NCI-H510A treated with DMSO at 0.1 percent for 48 hours (cell line): ENCODE results near the gene DMD.
A peak's percentile ranks its signal among the peaks of the same experiment; 100 is the strongest.
"Not testable (repeated sequence)": the region's sequence is repeated elsewhere in the genome, so short reads cannot be mapped to it uniquely, and the experiment has no call there.

Experiments
- DNase-seq: peaks from one replicate; lab custom pipeline; 2025; lab: John Stamatoyannopoulos, UW

The DMD gene

DNA sequence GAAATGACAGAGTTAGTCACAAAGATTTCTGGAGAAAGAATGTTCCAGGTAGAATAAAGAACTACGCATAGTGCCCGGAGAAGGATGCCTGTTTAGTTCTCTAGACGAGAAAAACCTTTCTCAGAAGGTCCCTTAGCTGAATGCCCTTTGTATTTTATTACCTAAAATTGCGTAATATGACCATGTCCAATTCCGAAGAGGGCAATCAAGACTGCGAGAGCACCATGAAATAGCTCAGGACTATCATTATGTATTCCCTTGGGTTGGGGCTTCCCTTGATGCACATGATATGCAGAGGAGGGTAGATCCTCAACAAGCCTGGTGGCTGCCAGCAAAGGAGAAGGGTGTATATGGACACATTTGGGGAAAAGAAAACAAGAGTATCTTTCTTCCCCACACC is 1781.4 kb downstream of the DMD start:
- DNase-seq, result no peak

DNA sequence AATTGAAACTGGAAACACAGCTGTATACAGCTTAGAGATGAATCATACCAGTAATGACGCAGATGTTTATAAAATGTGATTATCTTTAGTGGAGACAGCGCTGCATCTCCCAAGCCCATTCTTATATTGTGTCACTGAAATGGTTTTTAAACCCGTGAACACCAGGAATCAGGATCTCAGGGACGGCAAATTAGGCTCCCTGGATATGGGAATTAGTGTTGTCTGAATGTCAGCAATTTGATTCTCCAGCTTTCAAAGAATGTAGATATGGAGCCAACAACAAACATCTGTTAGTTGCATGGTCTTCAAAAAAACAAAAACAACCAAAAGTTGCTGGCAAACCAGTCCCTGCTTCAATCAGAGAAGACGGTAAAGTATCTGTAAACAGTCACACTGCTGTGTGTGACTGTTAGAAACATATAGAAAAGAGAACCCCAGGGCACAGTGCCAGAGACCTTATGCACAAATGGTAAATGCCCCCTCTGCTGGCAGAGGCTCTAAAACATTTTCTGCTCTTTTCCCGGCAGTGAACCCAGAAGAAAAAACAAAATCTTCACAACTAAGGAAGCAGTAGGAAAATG is 1787.7 kb downstream of the DMD start:
- DNase-seq, result peak; percentile 25

DNA sequence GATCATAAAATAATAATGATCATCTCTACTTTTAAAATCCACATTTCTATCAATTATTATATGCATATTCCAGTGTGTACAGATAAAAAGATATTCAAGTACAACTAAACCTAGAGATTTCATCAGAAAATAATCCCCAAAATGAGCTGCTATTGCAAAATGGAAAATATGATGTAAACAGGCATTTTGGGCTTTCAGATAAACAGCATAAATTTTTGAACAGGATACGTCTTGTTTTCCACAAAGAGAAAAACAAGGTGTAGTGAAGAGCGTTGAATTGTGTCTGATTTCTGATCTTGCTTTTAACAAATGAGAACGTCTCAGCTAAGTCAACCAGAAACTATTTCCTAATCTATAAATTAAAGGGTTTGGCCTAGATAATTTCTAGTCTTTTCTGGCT is 1789.9 kb downstream of the DMD start:
- DNase-seq, result no peak

DNA sequence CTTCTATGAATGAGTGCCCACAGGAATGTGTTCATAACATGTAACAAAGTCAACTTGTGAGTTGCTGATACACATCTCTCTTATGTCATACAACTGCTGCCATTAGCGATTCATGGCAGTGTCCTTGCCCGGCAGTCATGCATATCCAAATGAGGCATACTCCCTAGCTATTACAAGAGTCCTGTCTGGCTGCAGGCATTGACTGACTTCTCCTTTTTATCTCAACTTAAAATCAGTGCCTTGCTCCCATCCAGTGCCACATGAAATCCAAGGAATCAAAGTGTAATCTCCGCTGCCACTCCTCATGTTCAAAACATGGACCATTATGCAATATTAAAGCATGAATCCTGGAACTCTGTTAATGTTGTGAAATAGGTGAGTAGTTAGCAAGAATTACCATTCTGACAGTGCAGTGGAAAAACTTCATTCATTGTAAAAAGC is 1790.6 kb downstream of the DMD start:
- DNase-seq, result no peak

DNA sequence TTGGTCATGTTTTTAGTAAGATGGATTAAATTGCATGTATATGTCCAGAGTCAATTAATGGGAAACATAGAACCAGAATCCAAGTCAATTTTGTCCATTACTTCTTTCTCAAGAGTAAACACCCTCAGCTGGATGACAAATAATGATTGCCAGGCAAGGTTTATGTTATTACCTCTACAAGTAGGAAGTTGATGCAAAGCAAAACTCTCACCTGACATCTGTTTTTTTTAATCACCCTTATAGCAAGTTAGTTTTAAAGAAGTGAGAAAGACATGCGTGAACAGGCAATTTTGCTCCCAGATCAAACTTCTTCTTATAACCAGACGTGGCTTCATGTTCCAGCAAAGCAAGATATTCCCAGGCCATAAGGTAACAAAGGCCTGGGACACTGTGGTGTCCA is 1791.0 kb downstream of the DMD start:
- no peak for DNase-seq

DNA sequence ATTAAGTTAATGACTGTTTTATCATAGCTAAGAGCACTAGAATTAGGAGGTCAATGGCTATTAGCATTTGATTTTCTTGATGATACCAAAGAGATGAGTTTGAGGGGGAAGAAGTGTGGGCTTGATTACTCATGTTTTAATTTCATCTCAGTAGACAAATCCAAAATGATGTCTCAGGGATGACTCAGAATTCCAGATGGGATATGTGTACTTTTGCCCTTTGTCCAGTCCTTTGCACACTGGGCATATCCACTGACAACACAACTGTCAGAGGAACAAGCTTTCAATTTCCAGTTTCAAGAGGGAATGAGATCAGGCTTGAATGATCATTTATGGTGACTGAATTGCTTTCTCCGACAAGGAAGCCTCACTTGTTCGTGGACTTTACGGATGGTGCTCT is 1814.2 kb downstream of the DMD start:
- DNase-seq, result no peak

DNA sequence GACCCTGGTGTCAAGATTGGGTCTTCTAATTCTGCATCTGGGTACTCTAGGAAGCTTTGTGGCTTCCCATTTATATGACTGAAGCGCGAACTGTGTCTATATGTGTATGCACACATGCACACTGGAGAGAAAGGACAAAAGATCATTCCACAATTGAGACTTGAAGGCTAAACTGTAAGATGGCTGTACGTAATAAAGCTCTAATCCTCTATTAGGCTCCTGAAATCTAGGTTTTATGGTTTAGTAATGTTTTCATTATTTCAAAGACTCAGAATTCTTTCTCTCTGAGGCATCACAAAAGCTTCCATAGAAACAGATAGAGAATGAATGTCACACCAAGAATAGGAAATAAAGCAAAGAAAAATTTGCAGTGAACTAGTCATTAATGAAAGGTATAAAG is 1818.8 kb downstream of the DMD start:
- DNase-seq, result no peak

DNA sequence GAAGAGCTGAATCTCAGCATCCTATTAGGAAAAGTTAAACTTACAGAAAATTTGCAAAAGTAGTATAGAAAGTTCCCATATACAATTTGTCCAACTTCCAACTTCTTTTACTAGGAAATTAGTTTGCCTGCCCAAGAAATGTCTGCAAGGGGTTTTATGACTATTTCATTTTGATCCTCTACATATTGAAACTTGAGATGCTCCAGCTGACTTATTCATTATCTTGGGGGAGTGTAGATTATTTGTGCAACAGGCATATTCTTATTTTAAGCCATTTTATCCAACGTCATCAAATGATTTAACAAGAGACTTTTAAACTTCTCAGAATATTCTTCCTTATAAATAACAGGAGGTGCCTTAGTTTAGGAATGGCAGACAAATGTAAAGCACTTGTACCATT is 1822.4 kb downstream of the DMD start:
- DNase-seq, result no peak

DNA sequence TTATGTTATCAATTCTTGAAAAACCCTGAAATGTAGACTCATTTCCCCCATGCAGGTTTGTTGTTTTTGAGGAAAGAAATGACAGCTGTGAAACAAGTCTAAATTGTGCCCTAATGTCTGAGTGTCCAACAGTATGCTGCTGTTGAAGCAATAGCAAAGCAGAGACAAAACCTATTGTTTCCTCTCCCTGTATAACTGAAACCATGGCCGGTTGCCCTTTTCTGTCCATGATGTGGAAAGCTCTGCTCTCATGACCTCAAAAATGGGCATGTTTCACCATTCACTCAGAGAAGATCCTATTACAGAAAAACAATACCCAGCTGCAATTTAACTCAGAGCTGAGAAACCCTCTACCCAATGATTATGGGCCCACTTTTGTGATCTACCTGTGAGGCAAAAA is 1826.9 kb downstream of the DMD start:
- DNase-seq, result no peak

DNA sequence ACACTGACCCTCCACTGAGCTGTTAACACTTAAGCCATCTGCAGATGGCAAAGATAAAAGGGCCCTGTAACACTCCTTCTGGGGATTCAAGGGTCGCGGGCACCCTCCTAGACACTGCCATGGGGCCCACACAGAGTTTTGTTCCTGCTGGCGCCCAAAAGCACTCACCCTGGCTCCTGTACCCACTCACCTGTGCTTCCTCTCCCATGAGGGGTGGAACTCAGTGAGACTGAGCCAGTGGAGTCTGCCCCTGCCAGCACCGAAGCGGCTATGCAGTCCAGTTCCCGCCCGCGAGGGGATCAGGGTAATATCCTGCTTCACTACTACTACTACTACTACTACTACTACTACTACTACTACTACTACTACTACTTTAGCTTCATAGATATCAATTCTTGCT is 1827.4 kb downstream of the DMD start:
- DNase-seq, result no peak

DNA sequence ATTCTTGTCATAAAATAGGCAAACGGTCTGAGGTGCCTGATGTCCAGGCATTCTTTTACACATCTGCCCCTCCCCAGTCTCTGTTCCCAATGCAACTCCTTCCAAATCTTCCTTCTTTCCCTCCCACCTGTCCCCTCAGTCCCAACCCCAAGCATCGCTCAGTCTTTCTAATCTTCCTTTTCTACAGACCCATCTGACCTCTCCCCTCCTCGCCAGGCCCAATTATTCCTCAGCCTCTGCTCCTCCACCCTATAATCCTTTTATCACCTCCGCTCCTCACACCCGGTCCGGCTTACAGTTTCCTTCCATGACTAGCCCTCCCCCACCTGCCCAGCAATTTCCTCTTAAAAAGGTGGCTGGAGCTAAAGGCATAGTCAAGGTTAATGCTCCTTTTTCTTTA is 1832.4 kb downstream of the DMD start:
- not testable (repeated sequence) for DNase-seq

DNA sequence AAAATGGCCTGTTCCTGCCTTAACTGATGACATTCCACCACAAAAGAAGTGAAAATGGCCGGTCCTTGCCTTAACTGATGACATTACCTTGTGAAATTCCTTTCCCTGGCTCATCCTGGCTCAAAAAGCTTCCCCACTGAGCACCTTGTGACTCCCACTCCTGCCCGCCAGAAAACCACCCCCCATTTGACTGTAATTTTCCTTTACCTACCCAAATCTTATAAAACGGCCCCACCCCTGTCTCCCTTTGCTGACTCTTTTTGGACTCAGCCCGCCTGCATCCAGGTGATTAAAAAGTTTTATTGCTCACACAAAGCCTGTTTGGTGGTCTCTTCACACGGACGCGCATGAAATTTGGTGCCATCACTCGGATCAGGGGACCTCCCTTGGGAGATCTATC is 1833.5 kb downstream of the DMD start:
- not testable (repeated sequence) for DNase-seq

DNA sequence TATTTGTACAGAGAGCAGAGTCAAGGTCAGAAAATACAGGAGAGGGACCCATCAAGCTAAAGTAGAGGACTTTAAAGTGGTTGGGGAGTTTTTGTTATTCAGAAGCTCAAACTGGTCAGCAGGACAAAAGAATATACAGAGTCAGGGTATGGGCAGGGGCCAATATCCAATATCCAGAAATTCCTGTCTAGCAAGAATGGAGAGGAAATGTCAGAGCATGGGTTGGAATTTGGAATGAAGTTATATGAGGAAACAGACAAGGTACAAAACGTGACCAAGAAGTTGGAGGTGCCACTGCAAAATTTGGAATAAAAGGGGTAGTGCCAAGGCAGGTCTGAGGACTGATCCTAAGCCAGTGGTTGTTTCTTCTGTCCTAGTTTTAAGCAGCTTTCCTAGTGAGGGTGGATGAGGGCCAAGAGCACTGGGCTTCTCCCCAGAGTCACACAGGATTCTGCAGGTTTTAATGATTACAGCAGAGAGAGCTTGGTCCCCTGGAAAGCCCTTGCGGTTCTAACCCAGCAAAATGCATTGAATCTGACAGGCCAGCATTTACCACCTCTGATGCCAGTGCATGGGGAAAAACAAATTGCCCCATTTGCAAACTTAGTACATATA is 1834.8 kb downstream of the DMD start:
- no peak for DNase-seq

DNA sequence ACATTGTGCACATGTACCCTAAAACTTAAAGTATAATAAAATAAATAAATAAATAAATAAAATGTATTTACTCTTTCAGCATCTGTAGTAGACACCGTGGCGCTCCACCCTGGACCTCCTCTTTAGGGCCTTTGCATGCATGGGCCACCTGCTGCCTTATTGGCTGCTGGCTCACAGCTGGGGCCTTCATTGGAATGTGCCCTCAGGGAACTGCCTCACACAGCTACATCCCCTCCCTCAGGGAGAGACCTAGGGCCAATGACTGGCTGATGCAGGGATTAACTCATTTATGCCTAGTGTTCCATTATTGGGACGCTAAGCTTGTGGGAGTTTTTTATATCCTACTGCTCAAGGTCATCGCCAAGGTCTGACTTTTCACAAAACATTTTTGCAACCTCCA is 1836.6 kb downstream of the DMD start:
- no peak for DNase-seq

DNA sequence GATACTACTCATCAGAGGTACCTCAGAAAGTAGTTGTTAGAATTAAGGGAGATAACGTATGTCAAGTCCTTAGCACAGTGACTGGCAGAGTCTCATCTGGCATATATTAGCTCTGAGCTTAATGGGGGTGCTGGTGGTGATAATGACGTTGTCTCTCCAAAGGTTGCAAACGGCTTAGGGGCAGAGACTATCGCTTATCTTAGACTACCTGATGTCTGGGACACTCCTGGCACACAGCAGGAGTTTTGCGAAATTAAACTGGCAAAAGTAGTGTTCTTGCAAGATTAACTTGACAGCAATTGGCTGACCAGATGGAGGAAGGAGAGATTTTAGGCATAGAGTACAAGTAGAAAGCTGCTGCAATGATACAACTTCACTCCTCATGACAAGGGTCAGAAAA is 1839.4 kb downstream of the DMD start:
- DNase-seq, result no peak

DNA sequence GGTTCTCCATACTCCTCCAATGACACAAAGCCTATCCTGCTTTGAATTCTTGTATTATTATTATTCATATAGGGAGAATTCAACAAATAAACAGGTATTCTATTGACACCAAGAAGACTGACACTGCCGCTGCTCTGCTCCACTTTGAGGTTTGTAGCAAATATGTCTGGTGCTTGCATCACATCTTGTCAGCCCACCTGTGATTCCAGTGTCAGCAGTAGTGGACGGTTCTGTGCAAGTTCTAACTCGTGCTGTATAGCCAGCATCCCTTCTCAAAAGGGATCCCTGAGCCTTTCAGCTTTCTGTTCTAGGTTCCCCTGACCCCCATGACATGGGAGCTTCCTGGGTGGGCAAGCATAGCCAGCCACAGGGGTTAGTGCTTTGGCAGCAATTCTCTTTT is 1843.5 kb downstream of the DMD start:
- DNase-seq, result no peak

DNA sequence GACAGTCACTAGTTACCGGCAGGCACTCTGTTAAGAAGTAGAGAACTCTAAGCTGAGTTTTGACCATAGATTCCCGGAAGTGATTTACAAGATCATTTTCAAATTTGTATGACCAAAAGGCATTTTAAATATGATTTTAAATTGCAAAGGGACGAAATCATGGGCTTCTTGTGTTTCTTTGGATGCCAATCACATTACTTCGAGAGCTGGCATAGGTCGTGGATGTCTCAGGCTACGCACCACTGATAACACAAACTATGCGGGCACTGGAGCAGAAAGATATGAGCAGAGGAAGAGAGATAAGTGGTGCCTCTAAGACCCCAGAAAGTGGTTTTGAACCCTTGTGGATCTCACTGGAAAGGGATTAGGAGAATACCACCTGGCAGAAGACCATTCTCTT is 1845.3 kb downstream of the DMD start:
- DNase-seq, result no peak

DNA sequence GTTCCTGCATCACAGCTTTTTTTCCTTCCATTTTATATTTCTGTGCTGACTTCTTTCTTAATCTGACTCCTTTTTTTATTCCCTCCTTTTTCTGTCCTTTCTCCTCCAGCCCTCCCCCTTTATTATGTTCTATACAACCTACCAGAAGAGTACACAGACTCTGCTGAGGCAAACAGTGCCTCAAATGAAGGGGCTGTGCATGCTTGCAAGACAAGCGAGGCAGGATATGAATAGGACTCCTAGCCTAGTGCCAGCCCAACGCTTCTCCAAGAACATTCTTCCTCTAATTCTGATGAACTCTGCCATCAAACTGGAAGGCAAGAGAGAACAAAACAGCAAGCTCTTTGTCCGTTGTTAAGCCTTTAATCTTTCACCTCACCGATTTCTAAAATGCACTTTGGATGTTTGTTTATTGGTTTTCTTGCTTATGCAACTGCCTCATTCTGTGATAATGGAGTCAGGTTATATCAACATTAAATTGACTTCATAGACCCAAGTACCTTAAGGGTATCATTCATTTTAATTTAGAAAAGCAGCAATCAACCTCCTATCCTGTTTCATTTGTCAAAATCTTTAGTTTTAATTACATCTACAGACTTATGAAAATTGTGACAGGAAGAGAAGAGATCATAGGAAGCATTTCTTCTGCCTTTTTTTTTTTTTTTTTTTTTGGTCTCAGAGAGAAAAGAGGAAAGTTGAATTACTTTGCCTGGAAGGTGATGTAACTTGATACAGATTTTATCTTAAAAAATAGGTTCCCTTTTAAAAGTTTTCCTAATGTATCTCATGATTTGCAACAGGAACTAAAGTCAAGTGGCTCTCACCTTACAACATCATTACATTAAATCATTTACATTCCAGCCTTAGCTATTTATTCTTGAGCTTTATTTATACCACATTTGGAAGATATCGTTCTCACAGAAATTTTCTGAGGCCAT is 1854.8 kb downstream of the DMD start:
- no peak for DNase-seq

DNA sequence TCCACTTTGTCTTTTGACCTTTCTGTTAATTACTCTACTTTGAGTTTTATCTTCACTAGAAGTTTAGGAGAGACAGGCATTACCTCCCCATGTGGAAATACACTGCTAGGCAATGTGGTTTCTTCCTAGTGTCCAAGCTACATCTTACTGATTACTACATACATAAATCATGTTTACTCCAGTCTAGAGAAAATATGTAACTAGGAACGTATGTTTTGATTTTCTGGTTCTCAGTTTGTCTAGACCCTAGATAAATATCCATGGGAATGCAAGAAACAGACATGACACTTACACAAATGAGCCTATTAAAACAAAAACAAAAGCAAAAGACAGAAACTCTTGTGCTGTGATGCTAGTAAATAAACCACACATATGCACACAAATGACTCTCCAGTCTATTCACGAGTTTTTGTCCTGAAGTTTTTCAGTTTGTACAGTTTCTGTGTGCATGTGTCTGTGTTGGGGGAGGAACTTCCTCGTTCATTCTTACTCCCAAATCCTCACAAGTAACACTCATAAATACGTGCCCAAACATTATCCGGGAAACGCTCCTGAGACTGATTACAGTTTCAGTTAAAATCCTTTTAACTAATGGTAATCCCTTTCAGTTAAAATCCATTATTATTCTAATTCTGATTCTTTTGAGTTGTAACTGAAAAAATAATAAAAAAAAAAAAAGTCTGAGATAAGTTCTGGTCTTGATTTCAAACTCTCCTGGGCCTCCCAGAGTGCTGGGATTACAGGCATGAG is 1856.0 kb downstream of the DMD start:
- DNase-seq, result no peak

DNA sequence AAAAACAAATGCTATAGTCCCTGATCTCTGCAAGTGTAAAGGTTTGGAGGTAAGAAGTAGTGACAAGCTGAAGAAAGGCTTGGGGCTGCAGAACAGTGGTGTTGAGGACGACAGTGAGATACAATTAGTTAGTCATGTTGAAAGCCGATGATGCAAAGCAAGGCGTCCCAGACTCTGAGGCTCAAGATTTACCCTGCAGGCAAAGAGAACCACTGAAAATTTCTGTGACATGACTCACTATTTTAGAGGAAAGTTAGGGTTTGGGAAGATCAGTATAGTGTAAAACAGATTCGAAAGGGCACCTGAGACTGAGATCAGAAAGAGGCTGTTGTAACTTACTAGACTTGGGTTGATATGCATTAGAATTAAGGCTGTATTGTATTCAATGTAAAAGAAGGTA is 1858.3 kb downstream of the DMD start:
- no peak for DNase-seq

DNA sequence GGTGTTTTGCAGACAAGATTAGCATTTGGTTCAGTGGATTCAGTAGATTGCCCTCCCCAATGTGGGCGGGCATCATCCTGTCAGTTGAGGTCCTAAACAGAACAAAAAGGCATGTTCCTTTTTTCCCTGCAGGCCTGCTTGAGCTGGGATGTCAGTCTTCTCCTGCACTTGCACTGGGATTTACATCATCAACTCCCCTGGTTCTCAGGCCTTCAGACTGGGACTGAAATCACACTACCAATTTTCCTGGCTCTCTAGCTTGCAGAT is 1860.6 kb downstream of the DMD start:
- DNase-seq, result no peak

DNA sequence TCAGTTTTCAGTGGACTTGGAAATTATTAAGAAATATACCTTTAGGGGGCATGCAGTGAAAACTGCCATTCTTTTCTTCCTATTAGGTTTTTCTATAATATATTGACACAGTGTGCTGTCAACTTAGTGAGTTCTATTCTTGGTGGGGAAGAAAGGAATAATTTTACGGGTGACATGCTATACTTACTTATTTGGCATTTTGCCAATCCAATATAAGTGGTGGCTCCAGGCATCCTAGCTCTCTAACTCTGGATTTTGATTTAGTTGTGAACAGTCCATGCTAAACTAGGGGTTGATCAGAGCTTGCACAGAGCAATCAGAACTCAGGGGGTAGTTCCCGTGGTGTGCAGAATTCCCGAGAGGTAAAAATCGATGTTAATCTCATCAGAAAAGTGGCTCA is 1861.8 kb downstream of the DMD start:
- peak; percentile 4 for DNase-seq

DNA sequence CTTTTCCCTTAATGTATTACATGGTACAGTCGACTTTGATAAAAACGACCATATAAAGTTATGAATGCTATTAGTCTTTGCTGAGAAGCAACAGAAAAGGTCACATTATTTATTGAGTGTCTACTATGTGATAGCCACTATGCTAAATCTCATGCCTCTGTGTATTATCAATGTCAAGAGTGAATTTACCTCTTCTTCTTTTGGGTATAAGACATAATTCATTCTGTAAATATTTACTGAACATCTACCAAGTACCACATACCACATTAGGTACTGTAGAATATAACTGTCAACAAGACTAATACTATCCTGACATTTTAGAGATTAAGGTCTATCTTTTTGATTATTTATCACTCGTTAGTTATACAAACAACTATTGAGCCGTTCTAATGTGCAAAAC is 1870.8 kb downstream of the DMD start:
- DNase-seq, result no peak
